NT2/D1 (cell line): ENCODE results near the gene STAU1.

ENCODE experiments used
- SUZ12 ChIP-seq: IDR thresholded peaks from 2 replicates; pipeline ENCODE4 v1.6.1; 2011; ENCODE audit not compliant: insufficient read length, insufficient read depth; ENCODE audit errors: extremely low read depth
- YY1 ChIP-seq: IDR thresholded peaks from 2 replicates; pipeline ENCODE4 v1.6.1; 2011; ENCODE audit not compliant: insufficient read length, insufficient read depth

- TF ChIP-seq YY1 (no peak), SUZ12 (no peak)
These were observed 81.8 kb downstream of the STAU1 start for GRCh38 chr20:49106328-49106727.
